SK-MEL-5 (cell line): Measurements from ENCODE around the gene KLHL24. TPM values are rescaled to one million over a fixed set of nuclear protein-coding genes. Genes with fewer than 3 reads are reported as not detected.
"Not testable (repeated sequence)": the region's sequence is repeated elsewhere in the genome, so short reads cannot be mapped to it uniquely, and the experiment has no call there.

Source experiments
- DNase-seq: peaks from one replicate; pipeline ENCODE4 v3.0.0-alpha.2; 2016; ENCODE audit warnings: low read depth, low spot score
- in situ Hi-C: cut with HindIII; loops from 2 replicates; pipeline ENCODE4 v1.10.0; 2016; ENCODE audit warnings: low sequenced_read_pairs, high pct_unique_total_duplicates, low pct_unique_long_range_greater_than_20kb
- total RNA-seq: library from RNA; depleted of rRNA; stranded (reverse); fragments of >200 nt; shearing (Covaris generic); gene quantifications from 2 replicates; pipeline ENCODE4 v1.2.3, GENCODE V29; 2014

Gene KLHL24
- total RNA-seq, 1 experiment from 2014 or later: 79.1 TPM

DNA sequence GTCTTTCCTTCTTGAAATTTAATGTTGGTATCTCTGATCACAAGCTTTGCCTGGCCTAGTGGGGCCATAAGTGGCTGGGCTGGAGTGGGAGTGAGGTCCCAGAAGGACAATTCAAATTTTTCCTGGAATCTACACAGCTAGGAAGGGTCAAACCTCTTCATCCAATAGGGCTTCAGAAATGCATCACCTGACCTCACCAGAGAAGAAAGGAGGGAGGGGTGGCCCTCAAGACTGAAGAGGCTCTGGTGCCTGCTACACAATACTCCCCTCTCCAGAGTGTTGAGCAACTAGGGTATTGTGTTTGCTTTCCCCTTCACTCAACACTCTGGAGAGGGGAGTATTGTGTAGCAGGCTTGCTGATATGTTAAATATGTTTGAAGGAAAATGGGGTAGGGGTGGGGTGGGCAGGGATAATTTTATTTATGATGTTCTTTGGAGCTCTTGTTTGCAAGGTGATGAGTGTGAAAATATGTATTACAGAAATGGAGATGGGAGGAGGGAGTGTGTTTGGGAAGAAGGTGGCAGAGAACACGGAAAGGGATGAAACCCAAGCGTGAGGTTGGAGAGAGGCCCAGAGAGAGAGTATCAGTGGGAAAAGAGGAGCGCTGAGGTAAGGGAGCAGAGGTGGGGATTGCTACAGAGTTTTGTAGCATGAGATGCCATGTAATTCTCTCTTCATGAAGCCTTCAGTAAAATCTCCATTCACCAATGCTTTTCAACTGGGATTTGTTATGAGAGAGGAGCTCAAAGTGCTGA lies 5.7 kb upstream of the KLHL24 start:
- no peak for DNase-seq
- in situ Hi-C loops: no loop called here

DNA sequence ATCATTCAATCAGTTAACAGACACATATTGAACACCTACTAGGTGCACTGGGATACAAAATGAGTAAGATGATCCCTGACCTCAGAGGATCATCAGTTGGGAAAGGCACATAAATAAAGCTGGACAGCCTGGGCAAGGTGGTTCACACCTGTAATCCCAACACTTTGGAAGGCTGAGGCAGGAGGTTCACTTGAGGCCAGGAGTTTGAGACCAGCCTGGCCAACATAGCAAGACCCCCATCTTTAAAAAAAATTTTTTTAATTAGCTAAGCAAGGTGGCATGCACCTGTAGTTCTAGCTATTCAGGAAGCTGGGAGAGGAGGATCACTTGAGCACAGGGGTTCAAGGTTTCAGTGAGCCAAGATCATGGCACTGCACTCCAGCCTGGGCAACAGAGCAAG lies 3.7 kb upstream of the KLHL24 start:
- in situ Hi-C loops: no loop called here
- no peak for DNase-seq

DNA sequence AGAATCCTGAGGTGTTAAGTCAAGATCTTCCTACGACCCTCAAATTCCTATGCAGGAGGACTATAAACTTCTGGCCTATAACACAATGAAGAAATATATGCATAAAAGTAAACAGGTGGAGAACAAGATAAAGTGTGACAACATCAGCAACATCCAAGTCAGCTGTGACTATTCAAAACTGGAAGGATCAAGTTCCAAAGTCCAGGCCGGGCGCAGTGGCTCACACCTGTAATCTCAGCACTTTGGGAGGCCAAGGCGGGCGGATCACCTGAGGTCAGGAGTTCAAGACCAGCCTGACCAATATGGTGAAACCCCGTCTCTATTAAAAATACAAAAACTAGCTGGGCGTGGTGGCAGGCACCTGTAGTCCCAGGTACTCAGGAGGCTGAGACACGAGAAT lies 2.7 kb upstream of the KLHL24 start:
- in situ Hi-C loops, DNase-seq: not testable (repeated sequence)

DNA sequence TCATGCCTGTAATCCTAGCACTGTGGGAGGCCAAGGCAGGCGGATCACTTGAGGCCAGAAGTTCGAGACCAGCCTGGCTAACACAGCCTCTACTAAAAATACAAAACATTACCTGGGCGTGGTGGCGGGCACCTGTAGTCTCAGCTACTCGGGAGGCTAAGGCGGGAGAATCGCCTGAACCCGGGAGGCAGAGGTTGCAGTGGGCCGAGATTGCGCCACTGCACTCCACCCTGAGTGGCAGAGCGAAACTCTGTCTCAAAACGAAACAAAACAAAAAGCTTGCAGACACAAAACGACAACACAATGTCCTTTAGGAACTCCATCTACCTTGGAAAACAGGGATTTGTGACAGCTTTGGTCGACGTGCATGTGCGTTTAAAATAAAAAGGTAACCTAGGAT lies 716 bp upstream of the KLHL24 start:
- in situ Hi-C loops: no loop called here
- no peak for DNase-seq

DNA sequence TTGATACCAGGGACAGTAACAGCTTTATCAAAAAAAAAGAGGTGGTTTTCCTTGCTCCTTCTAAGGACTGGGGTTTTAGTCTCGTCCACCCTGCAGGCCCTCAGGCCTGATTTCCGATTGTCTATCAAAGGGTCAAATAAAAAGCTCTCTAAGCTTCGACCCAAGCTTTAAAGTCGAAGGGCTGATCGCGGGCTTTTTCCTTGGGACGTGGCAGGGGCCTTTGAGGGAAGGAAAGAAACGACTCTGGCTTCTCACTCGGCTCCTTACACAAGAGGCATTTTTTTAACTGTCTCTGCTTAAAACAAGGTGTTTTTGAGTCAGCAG lies 354 bp upstream of the KLHL24 start:
- in situ Hi-C loops: no loop called here
- DNase-seq: no peak

DNA sequence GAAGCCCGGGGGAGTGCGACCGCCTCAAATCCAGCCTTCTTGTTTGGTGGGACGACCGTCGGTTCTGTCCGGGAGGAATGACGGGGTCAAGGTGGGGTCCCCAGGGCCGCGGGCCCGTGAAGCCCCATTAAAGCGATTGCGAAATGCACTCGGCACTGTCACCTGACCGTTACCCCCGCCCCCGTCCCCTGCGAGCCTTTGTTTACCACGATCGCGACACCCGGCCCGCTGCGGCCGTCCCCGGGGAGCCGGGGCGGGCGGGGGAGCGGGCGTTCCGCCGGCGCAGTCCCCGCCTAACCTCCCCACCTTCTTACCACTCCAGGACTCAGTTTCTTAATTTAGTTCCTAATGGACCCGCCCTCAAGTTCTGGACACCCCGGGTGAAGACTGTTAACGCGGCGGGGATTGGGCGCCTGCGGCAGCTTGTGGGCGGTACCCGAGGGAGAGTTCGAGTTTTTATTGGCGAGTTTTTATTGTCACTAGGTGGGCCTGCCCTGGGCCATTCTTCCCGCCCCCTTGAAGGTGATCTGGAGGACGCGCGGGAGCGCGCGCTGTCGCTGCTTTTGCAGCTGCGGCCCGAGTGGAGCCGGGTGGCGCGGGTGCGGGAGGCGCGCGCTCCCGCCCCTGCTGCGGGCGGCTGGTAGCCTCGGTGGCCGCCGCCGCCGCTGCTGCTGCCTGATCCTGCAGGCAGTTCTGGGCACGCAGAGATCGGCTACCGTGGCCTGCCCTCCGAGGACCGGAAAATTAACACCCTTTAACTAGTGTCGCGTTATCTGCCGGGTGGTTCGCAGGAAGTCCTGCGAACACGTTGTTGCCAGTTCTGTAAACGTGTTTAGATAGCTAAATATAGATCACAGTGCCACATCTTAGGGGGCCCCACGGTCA lies 1.0 kb downstream of the KLHL24 start:
- in situ Hi-C loops: no loop called here
- DNase-seq: peak; percentile 97

DNA sequence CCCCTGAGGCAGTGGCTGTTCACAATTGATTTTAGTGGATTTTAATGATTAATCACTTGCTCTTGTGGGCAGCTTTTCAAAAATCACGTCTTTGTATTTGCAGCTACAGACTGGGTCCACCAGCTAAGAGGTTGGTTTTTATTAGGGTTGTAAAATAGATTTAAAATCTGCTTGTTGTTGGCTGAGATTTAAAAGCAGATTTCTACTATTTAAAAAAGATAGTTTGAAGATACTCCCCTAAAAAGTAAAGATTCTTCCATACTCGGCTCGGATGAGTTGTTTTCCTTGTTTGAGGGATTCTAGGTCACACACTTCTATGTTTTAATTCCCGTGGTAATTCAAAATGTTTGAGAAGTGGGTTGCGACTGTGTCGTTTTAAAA lies 1.7 kb downstream of the KLHL24 start:
- DNase-seq: no peak
- in situ Hi-C loops: no loop called here

DNA sequence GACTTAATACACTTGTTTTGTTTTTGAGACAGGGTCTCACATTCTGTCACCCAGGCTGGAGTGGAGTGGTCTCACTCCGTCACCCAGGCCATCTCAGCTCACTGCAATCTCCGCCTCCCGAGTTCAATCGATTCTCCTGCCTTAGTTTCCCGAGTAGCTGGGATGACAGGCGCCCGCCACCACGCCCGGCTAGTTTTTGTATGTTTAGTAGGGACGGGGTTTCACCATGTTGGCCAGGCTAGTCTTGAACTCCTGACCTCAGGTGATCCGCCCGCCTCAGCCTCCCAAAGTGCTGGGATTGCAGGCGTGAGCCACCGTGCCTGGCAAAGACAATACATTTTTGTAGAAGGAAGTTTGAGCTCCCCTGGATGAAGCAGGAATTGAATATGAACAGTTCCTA lies 2.2 kb downstream of the KLHL24 start:
- in situ Hi-C loops, DNase-seq: not testable (repeated sequence)

DNA sequence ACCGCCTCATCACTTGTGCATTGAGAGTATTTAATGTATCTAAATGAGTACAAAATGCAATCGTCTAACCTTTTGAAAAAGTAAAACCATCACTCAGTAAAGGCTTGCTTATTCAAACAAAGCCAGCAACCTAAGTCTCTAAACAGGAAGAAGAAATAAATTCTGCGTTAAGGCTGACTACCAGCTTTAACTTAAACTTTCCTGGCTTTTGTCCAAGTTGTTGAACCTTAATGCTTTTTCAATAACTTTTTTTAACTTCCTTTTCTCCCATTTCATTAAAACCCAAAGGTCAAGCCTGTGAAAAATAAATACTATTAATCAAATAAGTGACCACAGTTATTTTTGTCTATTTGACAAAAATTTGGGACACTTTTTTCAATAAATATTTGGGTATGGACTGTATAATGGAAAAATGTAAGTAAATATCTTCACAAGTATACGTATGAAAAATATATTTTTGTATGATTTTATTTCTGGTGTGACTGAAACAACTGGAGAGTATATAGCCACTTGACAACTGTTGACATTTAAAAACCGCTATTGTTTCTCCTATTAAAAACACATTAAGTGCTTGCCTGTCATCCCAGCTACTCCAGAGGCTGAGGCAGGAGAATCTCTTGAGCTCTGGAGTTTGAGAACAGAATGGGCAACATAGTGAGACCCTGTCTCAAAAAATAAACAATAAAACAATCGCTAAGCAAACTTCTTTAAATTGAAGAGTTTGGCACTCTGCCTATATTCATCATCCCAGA lies 2.9 kb downstream of the KLHL24 start:
- DNase-seq: no peak
- in situ Hi-C loops: no loop called here

DNA sequence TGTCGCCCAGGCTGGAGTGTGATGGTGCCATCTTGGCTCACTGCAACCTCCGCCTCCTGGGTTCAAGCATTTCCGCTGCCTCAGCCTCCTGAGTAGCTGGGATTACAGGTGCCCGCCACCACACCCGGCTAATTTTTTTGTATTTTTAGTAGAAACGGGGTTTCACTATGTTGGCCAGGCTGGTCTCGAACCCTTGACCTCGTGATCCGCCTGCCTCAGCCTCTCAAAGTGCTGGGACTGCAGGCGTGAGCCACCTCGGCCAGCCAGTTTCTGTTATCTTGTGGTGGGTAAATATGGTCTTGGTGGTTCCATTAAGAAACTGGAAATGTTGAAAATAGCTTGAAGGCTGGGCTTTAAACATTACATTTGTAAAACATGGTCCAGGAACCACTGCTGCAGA lies 5.2 kb downstream of the KLHL24 start:
- DNase-seq, in situ Hi-C loops: not testable (repeated sequence)

DNA sequence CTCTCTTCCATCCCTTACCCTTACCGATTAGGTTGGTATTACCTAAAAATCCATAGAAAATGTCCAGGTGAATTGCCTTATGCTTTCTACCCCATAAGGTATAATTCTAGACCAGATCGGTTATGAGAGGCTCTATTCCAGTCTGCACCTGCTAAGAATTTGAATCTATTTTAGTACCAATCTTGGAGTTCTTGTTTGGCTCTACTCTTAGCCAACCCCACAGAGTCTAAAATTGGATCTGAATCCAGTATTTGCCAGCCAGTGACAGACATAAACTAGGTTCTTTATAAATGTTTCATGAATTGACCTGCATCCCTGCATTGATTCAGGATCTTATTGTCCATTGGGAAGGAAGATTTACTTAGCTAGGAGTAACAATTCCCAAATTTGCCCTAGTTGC lies 6.5 kb downstream of the KLHL24 start:
- in situ Hi-C loops: no loop called here
- no peak for DNase-seq

DNA sequence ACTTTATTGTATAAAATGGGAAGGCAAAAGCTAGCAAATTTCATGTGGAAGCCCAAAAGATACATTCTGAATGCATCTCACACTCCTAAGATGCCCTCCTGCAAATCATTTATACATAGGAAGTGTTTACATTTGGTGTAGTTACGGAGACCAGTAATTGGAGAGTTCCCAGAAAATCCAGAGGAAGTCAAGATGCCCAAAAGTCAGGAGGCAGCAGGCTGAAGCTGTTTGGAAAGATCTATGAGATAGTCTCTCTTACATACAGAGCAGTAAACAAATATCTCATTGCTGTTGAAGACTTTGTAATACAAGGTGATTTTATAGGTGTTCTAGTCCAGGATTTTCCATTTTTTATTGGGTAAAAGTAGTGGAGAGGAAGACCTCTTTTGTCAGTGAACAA lies 8.8 kb downstream of the KLHL24 start:
- DNase-seq: no peak
- in situ Hi-C loops: no loop called here

DNA sequence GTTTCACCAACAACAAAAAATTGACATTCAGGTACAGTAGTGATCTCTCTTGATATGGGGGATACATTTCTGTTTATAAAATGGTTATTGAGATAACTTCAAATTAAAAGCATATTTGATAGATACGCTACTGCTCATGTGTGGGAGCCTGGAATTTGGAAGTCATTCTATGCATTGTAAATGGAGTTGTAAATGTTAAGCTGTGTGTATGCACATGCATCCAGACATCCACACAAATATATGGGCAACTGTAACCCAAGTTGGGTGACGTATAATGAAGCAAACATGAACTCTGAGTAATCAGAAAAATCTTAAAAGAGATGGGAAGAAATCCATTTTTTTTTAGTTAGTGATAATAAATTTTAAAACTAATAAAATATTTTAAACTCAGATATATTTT lies 9.8 kb downstream of the KLHL24 start:
- no peak for DNase-seq
- in situ Hi-C loops: no loop called here

DNA sequence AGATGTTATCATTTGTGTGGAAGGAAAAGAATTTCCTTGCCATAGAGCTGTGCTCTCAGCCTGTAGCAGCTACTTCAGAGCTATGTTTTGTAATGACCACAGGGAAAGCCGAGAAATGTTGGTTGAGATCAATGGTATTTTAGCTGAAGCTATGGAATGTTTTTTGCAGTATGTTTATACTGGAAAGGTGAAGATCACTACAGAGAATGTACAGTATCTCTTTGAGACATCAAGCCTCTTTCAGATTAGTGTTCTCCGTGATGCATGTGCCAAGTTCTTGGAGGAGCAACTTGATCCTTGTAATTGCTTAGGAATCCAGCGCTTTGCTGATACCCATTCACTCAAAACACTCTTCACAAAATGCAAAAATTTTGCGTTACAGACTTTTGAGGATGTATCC lies 15.1 kb downstream of the KLHL24 start:
- DNase-seq: no peak
- in situ Hi-C loops: no loop called here

DNA sequence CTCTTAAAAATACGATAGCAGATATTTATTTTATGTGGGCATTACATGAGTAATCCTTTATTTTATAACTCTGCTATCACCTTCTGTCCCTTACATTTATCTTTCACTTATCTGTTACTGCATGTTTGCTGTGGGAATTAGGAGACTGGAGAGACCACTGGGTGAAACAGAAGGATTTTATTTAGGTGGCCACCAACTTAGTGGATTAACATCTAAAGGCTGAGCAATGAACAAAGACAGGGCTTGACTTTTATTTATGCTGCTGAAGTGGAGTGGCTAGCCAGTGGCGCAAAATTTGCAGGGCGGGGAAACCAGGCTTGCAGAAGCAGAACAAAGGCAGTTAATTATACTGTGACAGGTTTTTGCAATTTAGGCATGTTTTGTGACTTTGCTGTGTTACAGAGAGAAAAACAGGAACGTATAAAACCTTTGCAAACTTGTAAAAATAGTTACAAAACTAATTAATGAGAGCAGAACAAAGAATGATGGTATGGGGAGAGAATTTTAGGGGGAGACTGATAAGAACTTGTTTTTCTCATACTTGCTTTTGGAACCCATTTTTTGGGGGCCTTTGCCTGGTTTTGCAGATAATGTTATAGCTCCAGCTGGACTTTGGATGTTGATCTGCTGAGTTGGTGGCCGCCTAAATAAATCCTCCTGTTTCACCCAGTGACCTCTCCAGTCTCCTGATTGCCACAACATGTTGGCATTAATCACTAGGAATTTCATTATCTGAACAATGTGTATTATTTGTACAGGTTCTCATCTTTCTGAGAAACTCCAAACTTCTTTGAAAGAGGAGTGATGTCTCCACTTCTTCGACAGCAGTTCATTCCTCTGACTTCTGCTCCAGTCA lies 18.0 kb downstream of the KLHL24 start:
- peak; percentile 14 for DNase-seq
- in situ Hi-C loops: no loop called here

DNA sequence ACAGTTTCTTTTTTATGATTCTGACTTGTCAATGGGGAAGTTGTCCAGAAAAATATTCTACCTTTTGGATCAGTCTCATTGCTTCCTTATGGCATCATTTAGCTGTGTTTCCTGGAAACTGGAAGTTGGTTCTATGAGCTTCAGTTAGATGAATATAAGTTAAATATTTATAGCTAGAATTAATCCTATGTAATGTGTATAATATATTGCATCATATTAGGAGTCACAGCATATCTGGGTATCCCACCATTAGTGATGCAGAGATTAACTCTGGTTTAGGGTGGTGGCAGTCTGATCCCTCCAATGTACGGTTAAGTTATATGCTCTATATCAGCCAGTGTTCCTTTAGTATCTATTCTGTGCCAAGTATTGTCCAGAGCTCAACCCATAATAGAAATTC lies 19.3 kb downstream of the KLHL24 start:
- in situ Hi-C loops: no loop called here
- no peak for DNase-seq

DNA sequence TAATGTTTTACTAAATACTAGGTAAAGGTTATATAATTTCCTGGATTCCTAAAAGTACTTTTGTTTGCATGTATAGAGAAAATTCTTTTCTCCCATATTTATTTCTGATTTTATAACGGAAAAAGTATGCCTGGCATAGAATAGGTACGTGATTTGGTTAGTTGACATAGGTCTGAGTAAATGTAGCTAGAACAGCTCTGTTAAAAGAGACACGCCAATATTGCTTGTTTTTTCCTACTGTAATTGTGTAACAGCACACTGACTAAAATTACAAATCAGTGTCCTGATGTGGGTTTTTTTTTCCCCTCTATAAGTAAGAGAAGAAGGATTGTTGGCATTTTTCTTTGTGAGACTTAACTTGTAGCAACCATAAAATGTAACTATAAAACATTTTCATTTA lies 26.7 kb downstream of the KLHL24 start:
- in situ Hi-C loops: no loop called here

More for the DNA sequence above, 26.7 kb downstream of the KLHL24 start:
- no peak for DNase-seq
